Sigmoid colon (tissue), 4 donors: ENCODE results near the gene MVB12A.

Experiments
- CTCF ChIP-seq, 4 experiments: fragments of 450-650 bp in 3 of 4; fragments of 200-600 bp in 1 of 4; IDR thresholded peaks; one replicate each; pipeline ENCODE4 v1.5.1; 2016 to 2019; ENCODE audit warnings: antibody characterized with exemption in 4 of 4, mild to moderate bottlenecking in 3 of 4, moderate library complexity in 2 of 4
- POLR2AphosphoS5 ChIP-seq, 4 donors: sonication (generic); formaldehyde crosslinking; IDR thresholded peaks; one replicate each; pipeline ENCODE4 v1.6.1; 2017; ENCODE audit warnings: antibody characterized with exemption in 4 of 4

DNA sequence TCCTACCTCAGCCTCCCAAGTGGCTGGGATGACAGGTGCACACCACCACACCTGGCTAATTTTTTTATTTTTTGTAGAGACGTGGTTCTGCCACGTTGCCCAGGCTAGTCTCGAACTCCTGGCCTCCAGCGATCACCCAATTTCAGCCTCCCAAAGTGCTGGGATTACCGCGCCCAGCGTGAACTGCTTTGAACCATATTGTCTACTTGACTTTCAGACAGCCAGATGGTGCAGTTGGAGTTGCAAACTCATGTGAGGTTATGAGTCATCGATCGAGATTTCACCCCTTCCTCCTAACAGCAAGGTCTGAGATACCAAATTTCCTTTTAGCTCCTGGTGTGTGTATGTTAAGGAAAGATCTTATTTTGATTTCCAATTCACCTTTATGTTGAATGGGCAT, 53.2 kb downstream of the MVB12A start:
- TF ChIP-seq CTCF (IDR thresholded peaks at IDR 0.05) (no peak), POLR2AphosphoS5 (IDR thresholded peaks at IDR 0.05) (no peak)
